Activated CD4-positive, alpha-beta memory T cell treated with anti-CD3 and anti-CD28 coated beads, Interleukin-2, amount 10 ng/mL, durations not matched to agents 7 days and 5 days (primary cell): ENCODE results near the gene UCHL1. TPM values are rescaled to one million over a fixed set of nuclear protein-coding genes. Genes with fewer than 3 reads are reported as not detected.

Experiments used
- CTCF ChIA-PET: fragments of 350-600 bp; sonication (Branson Sonifier 250); formaldehyde crosslinking; loops from one replicate; lab custom pipeline; 2021; ENCODE audit warnings: antibody characterized with exemption, inconsistent platforms; lab: Charles Lee
- POLR2A ChIA-PET: fragments of 350-600 bp; sonication (Branson Sonifier 250); formaldehyde crosslinking; loops from one replicate; lab custom pipeline; 2021; ENCODE audit warnings: antibody characterized with exemption; lab: Charles Lee
- DNase-seq: peaks from one replicate; pipeline ENCODE4 v3.0.0-alpha.2; 2020
- H3K27ac Mint-ChIP-seq: one replicate; pipeline ENCODE4 v1.8.0; 2021; ENCODE audit warnings: mild to moderate bottlenecking, mixed read lengths
- H3K27me3 Mint-ChIP-seq: one replicate; pipeline ENCODE4 v1.8.0; 2021; ENCODE audit warnings: mixed read lengths
- H3K36me3 Mint-ChIP-seq: one replicate; pipeline ENCODE4 v1.8.0; 2021; ENCODE audit warnings: low read depth, mixed read lengths
- H3K4me1 Mint-ChIP-seq: one replicate; pipeline ENCODE4 v1.8.0; 2021; ENCODE audit warnings: mixed read lengths
- H3K4me3 Mint-ChIP-seq: one replicate; pipeline ENCODE4 v1.8.0; 2021; ENCODE audit warnings: mild to moderate bottlenecking, mixed read lengths
- H3K9me3 Mint-ChIP-seq: one replicate; pipeline ENCODE4 v1.8.0; 2021; ENCODE audit warnings: mixed read lengths
- total RNA-seq, 2 experiments: library from RNA; stranded (reverse); gene quantifications; one replicate each; pipeline ENCODE4 v1.2.3, GENCODE V29; 2021

UCHL1 gene
- total RNA-seq, result not detected

DNA sequence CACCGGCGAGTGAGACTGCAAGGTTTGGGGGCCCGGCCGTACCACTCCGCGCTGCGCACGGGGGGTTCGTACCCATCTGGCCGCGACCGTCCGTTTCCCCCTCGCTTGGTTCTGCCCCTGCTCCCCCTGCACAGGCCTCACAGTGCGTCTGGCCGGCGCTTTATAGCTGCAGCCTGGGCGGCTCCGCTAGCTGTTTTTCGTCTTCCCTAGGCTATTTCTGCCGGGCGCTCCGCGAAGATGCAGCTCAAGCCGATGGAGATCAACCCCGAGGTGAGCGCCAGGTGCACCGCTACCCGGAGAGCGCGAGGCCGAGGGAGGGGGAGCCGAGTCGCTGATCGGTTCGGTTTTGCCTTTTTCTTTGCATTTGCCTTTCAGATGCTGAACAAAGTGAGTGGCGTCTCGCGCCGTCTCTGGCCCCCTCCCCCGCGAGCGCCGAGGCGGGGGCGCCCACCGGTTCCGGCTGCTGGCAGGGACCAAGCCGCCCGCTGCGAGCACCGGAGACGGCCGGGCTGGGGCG lies at the start of gene UCHL1:
Gene UCHL1 (plus strand): TSS at position 189 of the 517 bp plus-strand sequence. CDS start 49 bp downstream, at position 238.
- H3K27me3 Mint-ChIP-seq, result peaks cover 36% of the 10 kb centered on the region
- no peak for DNase-seq
- H3K9me3 Mint-ChIP-seq, result no peaks in the 10 kb centered on the region
- H3K36me3 Mint-ChIP-seq, result no peaks in the 10 kb centered on the region
- no peak within 1 kb of the TSS for H3K4me3 Mint-ChIP-seq
- H3K4me1 Mint-ChIP-seq, result peaks cover 6% of the 10 kb centered on the region
- ChIA-PET CTCF (no interaction called here), POLR2A (no interaction called here)
- no peak within 1 kb of the TSS for H3K27ac Mint-ChIP-seq

DNA sequence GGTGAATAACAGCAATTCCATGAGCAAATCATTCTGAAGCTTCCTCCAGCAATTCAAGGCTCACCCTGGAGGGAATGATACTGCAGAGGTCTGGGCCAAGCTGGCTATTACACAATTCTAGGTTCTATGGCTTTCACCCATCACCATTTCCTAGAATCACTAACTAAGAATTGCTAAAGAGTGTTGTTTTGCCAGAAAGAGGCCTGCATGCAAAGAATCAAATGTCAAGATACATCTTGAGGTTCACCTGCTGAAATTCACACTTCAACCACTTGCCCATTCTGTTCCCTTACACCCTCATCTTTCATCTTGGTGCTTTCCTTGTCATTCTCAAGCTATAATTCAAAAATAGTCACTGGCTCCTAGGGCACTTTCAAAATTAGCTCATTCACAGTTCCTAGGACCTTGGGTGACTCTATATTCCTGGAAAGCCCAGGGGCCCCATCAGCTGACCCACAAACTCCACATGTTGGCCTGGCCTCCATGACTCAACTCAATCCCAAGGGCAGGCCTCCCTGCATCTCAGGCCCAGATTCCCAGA lies 49.4 kb upstream of the UCHL1 start:
- POLR2A ChIA-PET, result no interaction called here

DNA sequence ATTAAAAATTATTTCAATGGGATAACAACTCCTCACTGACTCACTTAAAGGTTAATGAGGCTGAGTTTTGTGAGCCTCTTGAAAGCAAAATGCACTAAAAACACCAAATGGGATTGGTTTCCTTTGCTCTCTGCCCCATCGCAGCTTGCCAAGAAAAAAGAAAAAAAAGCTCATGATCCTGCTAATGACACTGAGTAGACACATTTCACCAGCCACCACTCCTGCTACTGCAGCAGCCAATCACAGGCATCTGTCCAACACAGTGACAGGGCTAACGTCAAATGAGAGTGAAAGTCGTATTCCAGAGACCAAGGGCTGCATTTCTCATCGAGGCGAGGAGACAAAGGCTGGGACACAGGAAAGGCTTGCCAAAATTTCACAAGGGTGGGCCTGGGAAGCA lies 47.5 kb upstream of the UCHL1 start:
- H3K4me3 Mint-ChIP-seq, result no peak overlapping the region
- H3K36me3 Mint-ChIP-seq, result peaks cover 4% of the 10 kb centered on the region
- H3K27me3 Mint-ChIP-seq, result peaks cover 21% of the 10 kb centered on the region
- H3K4me1 Mint-ChIP-seq, result peaks cover 17% of the 10 kb centered on the region
- ChIA-PET CTCF (no interaction called here), POLR2A (no interaction called here)
- no peak for DNase-seq
- no peak overlapping the region for H3K27ac Mint-ChIP-seq
- no peaks in the 10 kb centered on the region for H3K9me3 Mint-ChIP-seq

More for the DNA sequence above, 49.4 kb upstream of the UCHL1 start:
- CTCF ChIA-PET, result no interaction called here
- Mint-ChIP-seq H3K27ac (no peak overlapping the region), H3K36me3 (no peaks in the 10 kb centered on the region), H3K4me1 (peaks cover 5% of the 10 kb centered on the region), H3K4me3 (no peak overlapping the region), H3K9me3 (no peaks in the 10 kb centered on the region), H3K27me3 (peaks cover 11% of the 10 kb centered on the region)
- DNase-seq, result no peak

DNA sequence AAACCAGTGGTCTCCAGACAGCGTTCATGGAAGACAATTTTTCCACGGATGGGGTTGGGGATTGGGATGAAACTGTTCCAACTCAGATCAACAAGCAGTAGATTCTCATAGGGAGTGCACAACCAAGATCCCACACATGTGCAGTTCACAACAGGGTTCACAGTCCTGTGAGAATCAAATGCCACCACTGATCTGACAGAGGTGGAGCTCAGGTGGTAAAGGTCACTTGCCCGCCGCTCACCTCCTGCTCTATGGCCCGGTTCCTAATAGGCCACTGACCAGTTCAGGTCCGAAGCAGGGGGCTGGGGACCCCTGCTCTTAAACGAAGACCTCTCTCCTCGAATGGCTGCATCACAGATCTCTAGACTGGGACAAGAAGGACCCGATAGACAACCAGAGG lies 46.8 kb upstream of the UCHL1 start:
- peaks cover 23% of the 10 kb centered on the region for H3K27me3 Mint-ChIP-seq
- H3K36me3 Mint-ChIP-seq, result peaks cover 4% of the 10 kb centered on the region
- no peak overlapping the region for H3K4me3 Mint-ChIP-seq
- H3K9me3 Mint-ChIP-seq, result no peaks in the 10 kb centered on the region
- no peak for DNase-seq
- ChIA-PET CTCF (no interaction called here), POLR2A (no interaction called here)
- H3K4me1 Mint-ChIP-seq, result peaks cover 21% of the 10 kb centered on the region
- no peak overlapping the region for H3K27ac Mint-ChIP-seq

DNA sequence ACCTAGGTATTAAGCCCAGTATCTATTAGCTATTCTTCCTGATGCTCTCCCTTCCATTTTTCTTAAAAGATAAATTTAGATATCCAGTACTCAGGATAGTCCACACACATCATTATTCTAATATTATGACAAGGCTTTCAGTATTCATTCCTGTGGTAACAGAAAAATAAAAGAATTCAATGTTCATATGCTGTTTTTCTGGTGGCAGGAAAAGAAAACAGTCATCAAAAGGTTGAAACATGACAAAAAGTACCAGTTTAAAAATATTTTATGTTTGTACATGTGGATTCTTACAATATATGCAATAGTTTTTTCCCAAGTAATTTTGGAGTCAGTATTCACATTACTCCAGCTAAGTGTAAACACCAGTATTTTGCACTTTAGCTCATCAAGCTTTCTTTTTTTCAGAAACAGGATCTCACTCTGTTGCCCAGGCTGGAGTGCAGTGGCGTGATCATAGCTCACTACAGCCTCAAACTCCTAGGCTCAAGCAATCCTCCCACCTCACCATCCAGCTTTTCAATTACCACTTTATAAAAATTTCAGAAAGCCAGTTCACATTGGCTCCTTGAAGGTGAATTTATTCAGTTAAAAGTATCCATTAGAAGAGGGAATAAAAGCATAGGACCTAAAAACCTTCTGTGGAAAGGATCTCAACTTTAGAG lies 44.6 kb upstream of the UCHL1 start:
- Mint-ChIP-seq H3K9me3 (no peaks in the 10 kb centered on the region), H3K36me3 (peaks cover 4% of the 10 kb centered on the region), H3K4me3 (no peak overlapping the region), H3K27ac (no peak overlapping the region), H3K27me3 (peaks cover 41% of the 10 kb centered on the region), H3K4me1 (peaks cover 34% of the 10 kb centered on the region)
- ChIA-PET POLR2A (no interaction called here), CTCF (interaction anchor here (0.6 to 1.3 kb wide), 2 partner anchors 65 to 236 kb away, joined by 4 to 7 read pairs; no protein-coding TSS in a partner anchor)
- no peak for DNase-seq

DNA sequence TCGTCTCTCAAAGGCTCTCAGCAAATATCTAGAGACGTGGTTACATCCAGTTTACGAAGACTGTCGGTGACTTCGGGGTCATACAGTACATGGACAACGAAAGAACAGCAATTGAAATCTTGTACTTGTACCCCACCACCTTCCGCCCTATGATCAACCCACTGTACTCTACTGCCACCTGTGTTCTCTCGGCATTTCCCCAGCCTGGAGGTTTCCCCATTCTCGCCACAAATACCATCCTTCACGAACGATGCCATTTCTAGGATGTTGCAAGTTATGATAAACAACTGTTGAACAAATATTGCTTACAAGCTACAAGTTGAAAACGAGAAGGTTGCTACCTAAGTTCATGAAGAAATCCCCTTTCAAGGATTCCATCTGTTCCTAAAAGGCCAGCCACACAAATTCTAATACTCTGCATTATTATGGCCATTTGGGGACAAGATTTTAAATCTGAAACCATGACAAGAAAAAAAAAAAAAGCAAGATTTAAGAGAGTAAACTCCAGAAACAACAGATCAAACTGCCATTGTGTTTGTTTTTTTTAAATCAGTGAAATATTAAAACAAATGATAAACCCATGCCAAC lies 44.0 kb upstream of the UCHL1 start:
- Mint-ChIP-seq H3K27ac (no peak overlapping the region), H3K9me3 (no peaks in the 10 kb centered on the region), H3K4me3 (peak overlapping the region; percentile 4), H3K4me1 (peaks cover 30% of the 10 kb centered on the region), H3K36me3 (peaks cover 4% of the 10 kb centered on the region), H3K27me3 (peaks cover 46% of the 10 kb centered on the region)
- DNase-seq, result no peak
- ChIA-PET POLR2A (no interaction called here), CTCF (no interaction called here)

DNA sequence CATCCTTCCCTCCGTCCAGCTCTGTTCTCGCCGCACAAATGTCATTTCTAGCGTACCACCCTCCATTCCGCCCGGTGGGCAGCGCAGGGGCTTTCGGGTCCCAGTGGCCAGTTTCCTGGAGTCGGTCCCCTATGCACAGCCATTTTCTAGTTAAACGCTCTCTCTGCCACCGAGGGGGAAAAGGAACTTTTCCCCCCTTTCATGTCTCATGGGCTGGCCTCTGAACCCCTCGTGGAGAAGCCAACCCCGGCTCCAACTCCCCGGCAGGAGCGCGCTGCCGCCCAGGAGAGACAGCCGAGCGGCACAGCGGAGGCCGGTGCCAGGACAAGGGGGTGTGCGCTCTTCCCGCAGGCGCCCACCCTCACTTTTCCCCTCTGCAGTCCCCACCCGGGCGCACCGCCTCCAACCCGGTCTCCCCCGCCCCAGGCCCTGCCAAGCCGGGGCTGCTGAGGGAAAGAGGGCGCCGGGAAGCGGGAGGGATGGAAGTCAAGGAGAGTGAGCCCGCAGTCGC lies 43.0 kb upstream of the UCHL1 start:
- no peak for DNase-seq
- Mint-ChIP-seq H3K27me3 (peaks cover 48% of the 10 kb centered on the region), H3K4me1 (peaks cover 30% of the 10 kb centered on the region), H3K9me3 (no peaks in the 10 kb centered on the region), H3K4me3 (peak overlapping the region; percentile 44), H3K27ac (no peak overlapping the region), H3K36me3 (peaks cover 4% of the 10 kb centered on the region)
- ChIA-PET POLR2A (no interaction called here), CTCF (interaction anchor here (1.3 to 1.5 kb wide), 3 partner anchors 15 to 237 kb away, joined by 4 to 6 read pairs (median 5); no protein-coding TSS in a partner anchor)

DNA sequence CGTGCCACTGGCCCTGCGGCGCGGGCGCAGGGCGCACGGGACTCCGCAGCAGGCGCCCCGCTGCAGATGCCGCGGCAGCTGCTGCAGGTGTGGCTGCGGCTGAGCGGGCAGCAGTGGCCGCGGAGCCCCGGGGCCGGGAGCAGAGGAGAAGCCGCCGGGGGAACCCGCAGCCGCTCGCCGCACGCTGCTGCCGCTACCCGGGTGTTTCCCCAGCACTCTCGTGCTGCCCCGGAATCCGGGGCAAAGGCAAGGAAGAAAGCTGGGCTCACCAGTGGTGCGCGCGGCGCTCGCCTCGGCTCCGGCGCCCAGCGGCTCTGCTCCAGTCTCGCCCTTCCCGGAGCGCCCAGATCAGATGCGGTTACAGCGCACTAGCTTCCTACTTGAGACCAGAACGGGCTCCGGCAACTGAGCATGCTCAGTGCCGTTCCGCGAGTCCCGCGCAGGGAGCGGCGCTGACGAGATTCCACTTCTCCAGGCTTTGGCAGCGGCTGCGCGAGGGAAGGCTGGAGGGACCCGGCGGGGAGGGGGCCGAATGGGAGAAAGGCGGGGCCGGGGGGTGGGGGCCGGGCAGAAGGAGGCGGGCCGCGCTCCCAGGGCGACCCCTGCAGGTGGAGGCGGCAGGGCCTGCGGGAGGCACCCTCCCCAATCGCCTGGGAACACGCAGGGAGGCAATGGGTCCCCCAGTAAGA lies 42.4 kb upstream of the UCHL1 start, which contains the start of gene APBB2:
Gene APBB2 (minus strand): TSS at position 407 of the 689 bp plus-strand sequence. CDS start 181,288 bp downstream, outside the sequence.
- Mint-ChIP-seq H3K4me1 (peaks cover 30% of the 10 kb centered on the region), H3K27ac (no peak within 1 kb of the TSS), H3K9me3 (no peaks in the 10 kb centered on the region), H3K4me3 (peak within 1 kb of the TSS; percentile 69), H3K36me3 (peaks cover 4% of the 10 kb centered on the region), H3K27me3 (peaks cover 51% of the 10 kb centered on the region)
- CTCF ChIA-PET, result interaction anchor here (1.3 to 1.5 kb wide), 3 partner anchors 15 to 238 kb away, joined by 4 to 6 read pairs (median 5); no protein-coding TSS in a partner anchor
- peak; percentile 40 for DNase-seq
- POLR2A ChIA-PET, result no interaction called here

DNA sequence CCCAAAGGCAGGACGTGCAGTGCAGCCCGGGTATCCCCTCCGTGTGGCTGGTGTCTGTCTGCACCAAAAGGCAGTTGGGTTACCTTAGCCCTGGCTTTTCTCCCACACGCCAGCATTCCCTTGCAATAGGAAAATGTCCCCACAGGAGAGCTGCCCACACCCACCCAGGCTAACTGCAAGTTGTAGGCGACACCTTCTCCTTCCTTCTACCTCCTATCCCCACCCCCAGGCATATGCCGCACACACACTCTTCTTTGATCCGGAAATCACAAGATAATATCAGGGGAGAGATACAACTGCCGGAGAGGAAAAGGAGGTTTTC lies 41.9 kb upstream of the UCHL1 start:
- ChIA-PET POLR2A (no interaction called here), CTCF (interaction anchor here (1.3 to 1.5 kb wide), 3 partner anchors 14 to 239 kb away, joined by 4 to 6 read pairs (median 5); no protein-coding TSS in a partner anchor)
- DNase-seq, result no peak
- Mint-ChIP-seq H3K9me3 (no peaks in the 10 kb centered on the region), H3K27me3 (peaks cover 54% of the 10 kb centered on the region), H3K4me1 (peaks cover 30% of the 10 kb centered on the region), H3K36me3 (peaks cover 4% of the 10 kb centered on the region), H3K27ac (no peak overlapping the region), H3K4me3 (peak overlapping the region; percentile 7)

DNA sequence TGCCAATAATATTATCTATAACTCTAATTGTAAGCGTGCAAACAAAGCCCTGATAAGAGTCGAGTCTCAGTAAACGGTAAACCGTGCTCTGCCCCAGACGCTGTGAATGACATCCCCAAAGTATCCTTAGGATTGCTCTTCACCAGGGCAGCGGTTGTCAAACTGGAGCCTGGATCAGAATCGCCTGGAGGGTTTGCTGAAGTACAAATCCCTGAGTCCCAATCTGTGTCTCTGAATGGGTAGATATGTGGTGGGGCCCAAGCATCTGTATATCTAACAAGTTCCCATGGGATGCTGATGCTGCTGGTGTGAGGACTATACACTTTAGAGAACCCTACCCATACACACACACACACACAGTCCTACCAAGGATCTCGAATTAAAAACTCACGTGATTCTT lies 41.6 kb upstream of the UCHL1 start:
- Mint-ChIP-seq H3K4me3 (peak overlapping the region; percentile 7), H3K36me3 (peaks cover 4% of the 10 kb centered on the region), H3K4me1 (peaks cover 30% of the 10 kb centered on the region), H3K27ac (no peak overlapping the region), H3K9me3 (no peaks in the 10 kb centered on the region), H3K27me3 (peaks cover 55% of the 10 kb centered on the region)
- no peak for DNase-seq
- CTCF ChIA-PET, result interaction anchor here (1.3 to 1.5 kb wide), 3 partner anchors 14 to 239 kb away, joined by 4 to 6 read pairs (median 5); no protein-coding TSS in a partner anchor
- POLR2A ChIA-PET, result no interaction called here

DNA sequence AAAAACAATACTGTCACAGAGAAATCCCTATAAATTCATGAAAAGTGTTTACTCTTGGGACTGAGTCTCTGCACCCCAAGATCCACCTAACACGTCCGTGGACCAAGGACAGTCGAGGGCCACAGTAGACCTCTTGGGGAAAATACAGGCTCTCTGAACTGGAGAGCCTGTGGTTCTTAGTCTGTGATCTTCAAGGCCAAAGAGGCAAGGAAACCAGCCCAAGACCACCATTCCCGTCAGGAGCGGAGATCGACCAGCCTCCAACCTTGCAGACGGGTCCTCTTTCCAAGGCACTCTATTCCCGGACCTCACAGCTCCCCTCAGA lies 40.8 kb upstream of the UCHL1 start:
- DNase-seq, result no peak
- H3K27me3 Mint-ChIP-seq, result peaks cover 61% of the 10 kb centered on the region
- H3K36me3 Mint-ChIP-seq, result peaks cover 4% of the 10 kb centered on the region
- H3K27ac Mint-ChIP-seq, result no peak overlapping the region
- H3K4me3 Mint-ChIP-seq, result peak overlapping the region; percentile 64
- ChIA-PET POLR2A (no interaction called here), CTCF (interaction anchor here (0.6 to 0.8 kb wide), 2 partner anchors 237 to 240 kb away, joined by 3 to 4 read pairs; no protein-coding TSS in a partner anchor)
- H3K9me3 Mint-ChIP-seq, result no peaks in the 10 kb centered on the region
- H3K4me1 Mint-ChIP-seq, result peaks cover 30% of the 10 kb centered on the region

DNA sequence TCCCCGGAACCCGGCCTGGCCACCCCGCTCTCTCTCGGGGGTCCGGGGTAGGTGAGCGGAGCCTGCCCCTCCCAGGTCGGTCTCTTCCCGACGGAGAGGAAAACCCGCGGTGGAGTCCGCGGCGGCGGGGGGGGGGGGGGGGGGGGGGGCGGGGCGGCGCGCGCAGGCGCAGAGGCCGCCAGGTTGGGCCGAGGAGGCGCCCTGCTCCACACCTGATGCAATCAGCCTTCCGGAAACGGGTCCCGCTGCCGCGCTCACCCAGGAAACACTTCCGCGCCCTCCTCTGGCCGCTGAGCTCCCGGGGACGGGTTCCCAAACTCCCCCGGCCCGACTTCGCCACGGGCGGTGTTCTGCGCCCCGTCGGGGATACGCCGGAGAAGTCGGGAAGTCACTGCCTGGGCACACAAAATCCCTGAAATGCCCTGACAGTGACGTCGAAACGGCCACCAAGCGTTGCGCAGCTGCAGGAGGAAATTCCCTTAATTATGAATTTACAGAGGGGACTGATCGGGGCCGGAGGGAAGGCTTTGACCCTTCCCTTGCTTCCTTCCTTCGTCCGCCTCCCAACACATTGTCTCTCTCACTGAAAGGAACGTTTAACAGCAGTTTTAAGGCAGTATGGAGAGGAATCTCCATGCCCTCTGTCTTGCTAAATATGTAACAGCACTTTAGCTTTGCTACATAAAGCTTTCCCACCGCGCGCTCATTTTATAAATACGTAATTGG lies 40.3 kb upstream of the UCHL1 start:
- H3K27me3 Mint-ChIP-seq, result peaks cover 64% of the 10 kb centered on the region
- H3K4me3 Mint-ChIP-seq, result peak overlapping the region; percentile 64
- DNase-seq, result peak; percentile 56
- peaks cover 30% of the 10 kb centered on the region for H3K4me1 Mint-ChIP-seq
- CTCF ChIA-PET, result interaction anchor here (0.6 to 0.8 kb wide), 2 partner anchors 237 to 240 kb away, joined by 3 to 4 read pairs; no protein-coding TSS in a partner anchor
- H3K9me3 Mint-ChIP-seq, result no peaks in the 10 kb centered on the region
- H3K27ac Mint-ChIP-seq, result no peak overlapping the region
- peaks cover 4% of the 10 kb centered on the region for H3K36me3 Mint-ChIP-seq
- POLR2A ChIA-PET, result no interaction called here
